CD4-positive, alpha-beta T cell (primary cell): ENCODE measurements around the gene RIOK3. TPM values are rescaled to one million over a fixed set of nuclear protein-coding genes. Genes with fewer than 3 reads are reported as not detected.
"Not testable (repeated sequence)": the region's sequence is repeated elsewhere in the genome, so short reads cannot be mapped to it uniquely, and the experiment has no call there.

Experiments used
- ATAC-seq: fragments of 200-7000 bp; cut with Tn5 transposase; one replicate; pipeline ENCODE4 v1.10.0; 2022; ENCODE audit warnings: mild to moderate bottlenecking; ENCODE audit not compliant: poor library complexity
- CTCF ChIA-PET: fragments of 350-600 bp; sonication (Branson Sonifier 250); formaldehyde crosslinking; loops from one replicate; lab custom pipeline; 2021; ENCODE audit warnings: antibody characterized with exemption, inconsistent platforms; lab: Charles Lee
- POLR2A ChIA-PET: fragments of 350-600 bp; sonication (Branson Sonifier 250); formaldehyde crosslinking; loops from one replicate; lab custom pipeline; 2021; ENCODE audit warnings: antibody characterized with exemption, inconsistent platforms; lab: Charles Lee
- DNase-seq, 14 experiments: peaks; one replicate each; pipeline ENCODE4 v3.0.0-alpha.2; 2013 to 2020; ENCODE audit warnings: mixed read lengths in 2 of 14
- H3K27ac ChIP-seq, 2 donors: one replicate each; pipeline versions ENCODE4 v1.5.1 to v1.7.0; 2013; ENCODE audit warnings: low read length in 2 of 2, low read depth in 1 of 2, mild to moderate bottlenecking in 1 of 2
- H3K27me3 ChIP-seq, 2 experiments: 1 replicate in 1 of 2; 2 replicates in 1 of 2; pipeline versions ENCODE4 v1.6.1 to v1.7.0; 2013; ENCODE audit warnings: low read length in 2 of 2, control low read depth in 1 of 2, mild to moderate bottlenecking in 1 of 2, moderate library complexity in 1 of 2; ENCODE audit not compliant: insufficient read depth in 2 of 2, control insufficient read depth in 1 of 2
- H3K36me3 ChIP-seq: one replicate; pipeline ENCODE4 v1.6.1; 2013; ENCODE audit warnings: low read length, control low read depth; ENCODE audit not compliant: insufficient read depth
- H3K4me1 ChIP-seq: one replicate; pipeline ENCODE4 v1.6.1; 2013; ENCODE audit warnings: low read length, control low read depth; ENCODE audit not compliant: insufficient read depth
- H3K4me3 ChIP-seq: one replicate; pipeline ENCODE4 v1.5.1; 2013; ENCODE audit warnings: mild to moderate bottlenecking, low read length, moderate library complexity
- H3K9me3 ChIP-seq, 2 experiments: 1 replicate in 1 of 2; 2 replicates in 1 of 2; pipeline versions ENCODE4 v1.6.1 to v1.7.0; 2013; ENCODE audit warnings: low read length in 2 of 2, mild to moderate bottlenecking in 2 of 2, control low read depth in 1 of 2, moderate library complexity in 1 of 2; ENCODE audit not compliant: control insufficient read depth in 1 of 2, insufficient read depth in 1 of 2
- H3K27ac Mint-ChIP-seq: one replicate; pipeline ENCODE4 v1.8.0; 2020; ENCODE audit warnings: mixed read lengths
- H3K27me3 Mint-ChIP-seq: one replicate; pipeline ENCODE4 v1.8.0; 2021; ENCODE audit warnings: mixed read lengths
- H3K36me3 Mint-ChIP-seq: one replicate; pipeline ENCODE4 v1.8.0; 2021; ENCODE audit warnings: low read depth, mixed read lengths
- H3K4me1 Mint-ChIP-seq: one replicate; pipeline ENCODE4 v1.8.0; 2021; ENCODE audit warnings: low read depth, mixed read lengths
- H3K4me3 Mint-ChIP-seq: one replicate; pipeline ENCODE4 v1.8.0; 2020; ENCODE audit warnings: mild to moderate bottlenecking, mixed read lengths
- H3K9me3 Mint-ChIP-seq: one replicate; pipeline ENCODE4 v1.8.0; 2020; ENCODE audit warnings: mixed read lengths
- CTCF ChIP-seq: fragments of 200-600 bp; IDR thresholded peaks from one replicate; pipeline ENCODE4 v1.8.0; 2022; ENCODE audit warnings: antibody characterized with exemption, mild to moderate bottlenecking
- intact Hi-C, 2 experiments: fragments of 100-400 bp; cut with DNase I in 1 of 2; cut with micrococcal nuclease in 1 of 2; formaldehyde crosslinking; loops; one replicate each; pipeline versions ENCODE4 v1.15.1 to v1.9.0; 2023 to 2025; cut with DNase I, micrococcal nuclease
- total RNA-seq, 174 experiments: library from RNA in 2 of 174; stranded (reverse) in 2 of 174; gene quantifications; one replicate each; pipeline ENCODE4 v1.2.3 and lab custom pipeline; 2021 to 2026

The RIOK3 gene
- total RNA-seq, 2 experiments from 2014 or later, result 151 to 153 TPM

GRCh38 chr18:23506393-23506792 is 53.3 kb downstream of the RIOK3 start:
- DNase-seq (no peak), ATAC-seq (no peak)
- Mint-ChIP-seq H3K36me3 (peaks cover 59% of the 10 kb centered on the region), H3K27me3 (no peaks in the 10 kb centered on the region), H3K4me3 (peak overlapping the region; percentile 10), H3K4me1 (peaks cover 45% of the 10 kb centered on the region), H3K27ac (peak overlapping the region; percentile 4), H3K9me3 (no peaks in the 10 kb centered on the region)
- Histone ChIP-seq H3K4me1 (peaks cover 38% of the 10 kb centered on the region), H3K36me3 (peaks cover 49% of the 10 kb centered on the region), H3K27ac (no peak overlapping the region), H3K9me3 (no peaks in the 10 kb centered on the region), H3K27me3 (no peaks in the 10 kb centered on the region), H3K4me3 (no peak overlapping the region)
- ChIA-PET POLR2A (no interaction called here), CTCF (no interaction called here)
- TF ChIP-seq CTCF, result no peak
- intact Hi-C loops, result loop anchor here (5.0 to 10.0 kb wide), 2 partner anchors 372 to 374 kb away; partner anchors contain the start of gene CABLES1 (in 1 of the 2)

DNA sequence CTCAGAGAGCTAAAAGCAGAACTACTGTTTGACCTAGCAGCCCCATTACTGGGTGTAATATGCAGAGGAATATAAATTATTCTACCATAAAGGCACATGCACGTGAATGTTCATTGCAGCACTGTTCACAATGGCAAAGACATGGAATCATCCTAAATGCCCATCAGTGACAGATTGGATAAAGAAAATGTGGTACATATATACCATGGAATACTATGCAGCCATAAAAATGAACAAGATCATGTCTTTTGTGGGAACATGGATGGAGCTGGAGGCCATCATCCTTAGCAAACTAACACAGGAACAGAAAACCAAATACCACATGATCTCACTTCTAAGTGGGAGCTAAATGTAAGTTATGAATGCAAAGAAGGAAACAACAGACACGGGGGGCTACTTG is 57.8 kb downstream of the RIOK3 start:
- H3K9me3 Mint-ChIP-seq, H3K4me3 Mint-ChIP-seq, H3K4me3 ChIP-seq, intact Hi-C loops, H3K27ac ChIP-seq, H3K9me3 ChIP-seq, DNase-seq, H3K27me3 ChIP-seq, ATAC-seq, H3K27me3 Mint-ChIP-seq, POLR2A ChIA-PET: not testable (repeated sequence)
- CTCF ChIA-PET, result interaction anchor here (1.2 kb wide), 1 partner anchor 76 kb away, joined by 3 read pairs; no protein-coding TSS in a partner anchor
- Mint-ChIP-seq H3K27ac (peak overlapping the region; percentile 14), H3K36me3 (peaks cover 82% of the 10 kb centered on the region), H3K4me1 (peaks cover 36% of the 10 kb centered on the region)
- Histone ChIP-seq H3K36me3 (peaks cover 72% of the 10 kb centered on the region), H3K4me1 (peaks cover 14% of the 10 kb centered on the region)

DNA sequence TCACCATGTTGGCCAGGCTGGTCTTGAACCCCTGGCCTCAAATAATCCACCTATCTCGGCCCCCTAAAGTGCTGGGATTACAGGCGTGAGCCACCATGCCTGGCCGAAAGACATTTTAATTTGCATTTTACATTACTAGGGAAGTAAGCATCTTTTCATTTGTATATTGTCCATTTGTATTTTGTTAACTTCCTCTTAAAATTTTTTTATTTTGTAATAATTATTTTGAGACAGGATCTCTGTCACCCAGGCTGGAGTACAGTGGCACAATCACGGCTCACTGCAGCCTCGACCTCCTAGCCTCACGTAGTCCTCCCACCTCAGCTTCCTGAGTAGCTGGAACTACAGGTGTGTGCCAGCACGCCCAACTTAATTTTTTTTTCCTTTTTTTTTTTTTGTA is 59.1 kb downstream of the RIOK3 start:
- DNase-seq, H3K9me3 Mint-ChIP-seq, CTCF ChIA-PET, H3K27me3 ChIP-seq, ATAC-seq, H3K4me3 ChIP-seq, H3K4me3 Mint-ChIP-seq, H3K27ac ChIP-seq, intact Hi-C loops, H3K9me3 ChIP-seq, H3K27me3 Mint-ChIP-seq: not testable (repeated sequence)
- POLR2A ChIA-PET, result interaction anchor here (0.7 to 1.6 kb wide), 3 partner anchors 24 to 85 kb away, joined by 3 read pairs; no protein-coding TSS in a partner anchor
- Histone ChIP-seq H3K4me1 (peaks cover 15% of the 10 kb centered on the region), H3K36me3 (peaks cover 70% of the 10 kb centered on the region)
- H3K27ac Mint-ChIP-seq, result peak overlapping the region; percentile 68
- peaks cover 31% of the 10 kb centered on the region for H3K4me1 Mint-ChIP-seq
- peaks cover 81% of the 10 kb centered on the region for H3K36me3 Mint-ChIP-seq

DNA sequence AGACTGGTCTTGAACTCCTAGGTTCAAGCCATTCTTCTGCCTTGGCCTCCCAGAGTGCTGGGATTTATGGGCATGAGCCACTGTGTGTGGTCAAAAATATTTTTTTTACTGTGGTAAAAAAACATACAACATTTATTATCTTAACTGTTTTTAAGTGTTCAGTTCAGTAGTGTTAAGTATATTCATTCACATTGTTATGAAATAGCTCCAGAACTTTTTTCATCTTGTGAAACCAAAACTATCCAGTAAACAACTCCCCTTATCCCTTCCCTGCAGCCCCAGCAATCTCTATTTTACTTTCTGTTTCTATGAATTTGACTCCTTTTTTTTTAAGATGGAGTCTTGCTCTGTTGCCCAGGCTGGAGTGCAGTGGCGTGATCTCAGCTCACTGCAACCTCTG is 59.6 kb downstream of the RIOK3 start:
- ChIA-PET POLR2A (interaction anchor here (0.7 to 1.6 kb wide), 3 partner anchors 25 to 85 kb away, joined by 3 read pairs; no protein-coding TSS in a partner anchor), CTCF (no interaction called here)
- peak in 1 of 14 experiments; percentile 39 for DNase-seq
- Mint-ChIP-seq H3K4me1 (peaks cover 27% of the 10 kb centered on the region), H3K27ac (peak overlapping the region; percentile 68), H3K27me3 (no peaks in the 10 kb centered on the region), H3K4me3 (no peak overlapping the region), H3K36me3 (peaks cover 81% of the 10 kb centered on the region), H3K9me3 (no peaks in the 10 kb centered on the region)
- TF ChIP-seq CTCF, result no peak
- H3K4me3 ChIP-seq, result no peak overlapping the region
- intact Hi-C loops, result no loop called here
- H3K36me3 ChIP-seq, result peaks cover 70% of the 10 kb centered on the region
- no peaks in the 10 kb centered on the region for H3K27me3 ChIP-seq
- H3K9me3 ChIP-seq, result no peaks in the 10 kb centered on the region
- no peak overlapping the region for H3K27ac ChIP-seq
- H3K4me1 ChIP-seq, result peaks cover 15% of the 10 kb centered on the region
- no peak for ATAC-seq
